K562 (cell line): ENCODE data around the gene HOXB4. TPM values are rescaled to one million over a fixed set of nuclear protein-coding genes. Genes with fewer than 3 reads are reported as not detected.

ENCODE experiments used
- BDP1 ChIP-seq: IDR thresholded peaks from 3 replicates; pipeline ENCODE4 v1.6.1; 2011; ENCODE audit not compliant: insufficient read length, insufficient read depth
- FOXJ2 ChIP-seq: fragments of 200-800 bp; sonication (Bioruptor generic); IDR thresholded peaks from 2 replicates; pipeline ENCODE4 v1.6.1; 2016; ENCODE audit warnings: missing genetic modification characterization, missing compliant biosample characterization
- LCOR ChIP-seq: sonication (generic); formaldehyde crosslinking; IDR thresholded peaks from 2 replicates; pipeline ENCODE4 v1.8.0; 2022; ENCODE audit warnings: mild to moderate bottlenecking, missing genetic modification reagents
- MLX ChIP-seq, 2 experiments: fragments of 450-650 bp in 1 of 2; sonication (generic) in 1 of 2; formaldehyde crosslinking; conservative IDR thresholded peaks; 2 replicates each; pipeline versions ENCODE4 v1.4.0 to v1.8.1; 2020 to 2022; ENCODE audit warnings: mild to moderate bottlenecking in 1 of 2, missing genetic modification reagents in 1 of 2
- NFE2L1 ChIP-seq: fragments of 450-650 bp; IDR thresholded peaks from 2 replicates; pipeline ENCODE4 v1.6.1; 2016; ENCODE audit warnings: missing genetic modification characterization, low read depth, mild to moderate bottlenecking, missing compliant biosample characterization, moderate library complexity, borderline replicate concordance
- OTX1 ChIP-seq: fragments of 450-650 bp; formaldehyde crosslinking; IDR thresholded peaks from 2 replicates; pipeline ENCODE4 v1.4.0; 2022; ENCODE audit warnings: mild to moderate bottlenecking
- PBX2 ChIP-seq, 2 experiments: IDR thresholded peaks in 1 of 2; conservative IDR thresholded peaks in 1 of 2; 2 replicates each; pipeline ENCODE4 v1.6.1; 2016; ENCODE audit warnings: low read depth in 2 of 2, mild to moderate bottlenecking in 1 of 2, missing compliant biosample characterization in 1 of 2, missing genetic modification characterization in 1 of 2, moderate library complexity in 1 of 2
- SETDB1 ChIP-seq: IDR thresholded peaks from one replicate; pipeline ENCODE4 v1.6.1; 2012; ENCODE audit warnings: low read length, control low read depth, inconsistent platforms
- SLC30A9 ChIP-seq: fragments of 250-450 bp; sonication (Bioruptor Pico); IDR thresholded peaks from 2 replicates; pipeline ENCODE4 v1.8.0; 2022; ENCODE audit warnings: mild to moderate bottlenecking, moderate library complexity
- ZBTB49 ChIP-seq: sonication (generic); formaldehyde crosslinking; IDR thresholded peaks from 2 replicates; pipeline ENCODE4 v1.8.0; 2022; ENCODE audit warnings: missing genetic modification reagents, mild to moderate bottlenecking, borderline replicate concordance
- ZFP30 ChIP-seq: fragments of 250-450 bp; sonication (Bioruptor Pico); IDR thresholded peaks from 2 replicates; pipeline ENCODE4 v1.8.0; 2022; ENCODE audit warnings: moderate library complexity, mild to moderate bottlenecking, inconsistent platforms, borderline replicate concordance
- ZFX ChIP-seq: sonication (generic); formaldehyde crosslinking; IDR thresholded peaks from 2 replicates; pipeline ENCODE4 v1.8.0; 2022; ENCODE audit warnings: mild to moderate bottlenecking, missing genetic modification reagents, moderate library complexity
- ZMIZ1 ChIP-seq, 2 experiments: fragments of 150-350 bp in 1 of 2; IDR thresholded peaks; 2 replicates each; pipeline ENCODE4 v1.6.1; 2012 to 2016; ENCODE audit warnings: low read depth in 2 of 2, low read length in 2 of 2, mild to moderate bottlenecking in 1 of 2, moderate library complexity in 1 of 2
- ZNF133 ChIP-seq: fragments of 250-450 bp; sonication (Bioruptor Pico); IDR thresholded peaks from 2 replicates; pipeline ENCODE4 v1.4.0; 2020; ENCODE audit warnings: mild to moderate bottlenecking
- ZNF780A ChIP-seq: fragments of 250-450 bp; sonication (Bioruptor Pico); IDR thresholded peaks from 2 replicates; pipeline ENCODE4 v1.5.0; 2021; ENCODE audit warnings: mild to moderate bottlenecking
- polyA plus RNA-seq, 8 experiments: library from polyadenylated mRNA; depleted of rRNA in 4 of 8; stranded (reverse) in 5 of 8; unstranded in 3 of 8; fragments of >200 nt; fragmentation: Nextera tagmentation in 2 of 8; fragmentation: Illumina TruSeq in 1 of 8; extraction: Ambion mirVana in 2 of 8; extraction: Trizol in 1 of 8; gene quantifications; 2 replicates each; pipeline versions ENCODE4 v1.2.1 to v1.2.3, GENCODE V29; 2011 to 2014; ENCODE audit warnings: inconsistent platforms in 1 of 8, missing spikeins in 1 of 8
- total RNA-seq, 7 experiments: library from RNA; depleted of rRNA in 6 of 7; stranded (reverse); fragments of >200 nt in 6 of 7; fragmentation: Illumina TruSeq in 2 of 7; extraction: Trizol in 2 of 7; gene quantifications; 2 replicates each; pipeline versions ENCODE4 v1.2.1 to v1.2.3, GENCODE V29; 2011 to 2021; ENCODE audit warnings: low replicate concordance in 1 of 7

HOXB4 gene
- total and polyA plus RNA-seq, 9 of the 15 experiments (the other 6 are each of a cell fraction or from before 2014, with no cell fraction given), result 1.6 to 34.9 (median 14.9) TPM

- TF ChIP-seq ZBTB49 (CRISPR knock-in tag) (no peak), NFE2L1 (tag) (no peak), ZNF133 (CRISPR knock-in tag) (no peak), PBX2 (CRISPR knock-in tag; IDR thresholded peaks at IDR 0.05; ENCODE audit: low read depth) (no peak), PBX2 (tag; conservative IDR thresholded peaks at IDR 0.05; ENCODE audit: low read depth) (peak; percentile 85), ZFX (CRISPR knock-in tag) (peak; percentile 54), BDP1 (no peak), ZFP30 (CRISPR knock-in tag) (no peak), OTX1 (CRISPR knock-in tag) (no peak), ZMIZ1 (IDR thresholded peaks at IDR 0.05; ENCODE audit: low read depth in 2 of 2, low read length in 2 of 2) (no peak), MLX (CRISPR knock-in tag; conservative IDR thresholded peaks at IDR 0.05) (no peak), SLC30A9 (CRISPR knock-in tag) (no peak), LCOR (CRISPR knock-in tag) (no peak), ZNF780A (no peak), FOXJ2 (tag) (no peak), SETDB1 (no peak)
These were observed 6.9 kb downstream of the HOXB4 start (continued) for GRCh38 chr17:48571024-48571818.
